Naive B cell (primary cell): ENCODE measurements around the gene NEU1. TPM values are rescaled to one million over a fixed set of nuclear protein-coding genes. Genes with fewer than 3 reads are reported as not detected.
"Not testable (repeated sequence)": the region's sequence is repeated elsewhere in the genome, so short reads cannot be mapped to it uniquely, and the experiment has no call there.

Experiments used
- ATAC-seq, 2 donors: fragments of 150-1000 bp; cut with Tn5 transposase; 2 replicates each; pipeline ENCODE4 v1.10.0; 2021; ENCODE audit warnings: low read depth in 2 of 2, mild to moderate bottlenecking in 2 of 2, moderate library complexity in 2 of 2
- DNase-seq: peaks from one replicate; pipeline ENCODE4 v3.0.0; 2022
- H3K27ac Mint-ChIP-seq, 6 donors: one replicate each; pipeline ENCODE4 v1.8.0; 2020 to 2022; ENCODE audit warnings: mild to moderate bottlenecking in 6 of 6, mixed read lengths in 6 of 6, moderate library complexity in 5 of 6, inconsistent platforms in 2 of 6
- H3K27me3 Mint-ChIP-seq, 3 donors: one replicate each; pipeline ENCODE4 v1.8.0; 2021 to 2022; ENCODE audit warnings: mixed read lengths in 3 of 3, mild to moderate bottlenecking in 1 of 3
- H3K36me3 Mint-ChIP-seq, 2 donors: one replicate each; pipeline ENCODE4 v1.8.0; 2020 to 2022; ENCODE audit warnings: mixed read lengths in 2 of 2, inconsistent platforms in 1 of 2, mild to moderate bottlenecking in 1 of 2
- H3K4me1 Mint-ChIP-seq, 3 donors: one replicate each; pipeline ENCODE4 v1.8.0; 2020 to 2022; ENCODE audit warnings: mixed read lengths in 3 of 3, inconsistent platforms in 1 of 3, mild to moderate bottlenecking in 1 of 3, moderate library complexity in 1 of 3
- H3K4me3 Mint-ChIP-seq, 8 donors: one replicate each; pipeline ENCODE4 v1.8.0; 2020 to 2022; ENCODE audit warnings: mild to moderate bottlenecking in 8 of 8, mixed read lengths in 8 of 8, moderate library complexity in 8 of 8, inconsistent platforms in 2 of 8
- H3K9me3 Mint-ChIP-seq, 7 donors: one replicate each; pipeline ENCODE4 v1.8.0; 2020 to 2022; ENCODE audit warnings: mixed read lengths in 7 of 7, mild to moderate bottlenecking in 5 of 7, inconsistent platforms in 2 of 7, moderate library complexity in 1 of 7
- polyA plus RNA-seq, 6 donors: library from polyadenylated mRNA; unstranded; fragments of 300-500 nt; fragmentation: Illumina TruSeq; gene quantifications; one replicate each; pipeline ENCODE4 v1.2.3, GENCODE V29; 2021; ENCODE audit warnings: low read depth in 6 of 6

The NEU1 gene
- polyA plus RNA-seq, 6 donors from 2014 or later = 10.9 to 19.5 (median 18.2) TPM

DNA sequence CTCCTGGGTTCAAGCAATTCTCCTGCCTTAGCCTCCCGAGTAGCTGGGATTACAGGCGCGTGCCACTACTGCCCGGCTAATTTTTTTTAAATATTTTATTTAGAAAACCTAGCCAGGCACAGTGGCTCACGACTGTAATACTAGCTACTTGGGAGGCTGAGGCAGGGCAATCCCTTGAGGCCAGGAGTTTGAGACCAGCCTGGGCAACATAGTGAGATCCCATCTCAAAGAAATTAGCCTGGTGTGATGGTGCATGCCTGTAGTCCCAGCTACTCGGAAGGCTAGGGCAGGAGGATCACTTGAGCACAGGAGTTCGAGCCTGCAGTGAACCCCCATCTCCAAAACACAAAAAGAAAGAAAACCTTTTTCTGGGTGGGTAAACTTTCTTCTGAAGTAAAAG, 13.7 kb upstream of the NEU1 start:
- H3K27ac Mint-ChIP-seq = no peak overlapping the region
- peaks cover 0 to 3% (median 2%) of the 10 kb centered on the region in 3 donors for H3K4me1 Mint-ChIP-seq
- H3K27me3 Mint-ChIP-seq = peaks cover 0 to 7% (median 0%) of the 10 kb centered on the region in 3 donors
- no peak for ATAC-seq
- DNase-seq = no peak
- H3K4me3 Mint-ChIP-seq = no peak overlapping the region
- H3K9me3 Mint-ChIP-seq = no peaks in the 10 kb centered on the region
- peaks cover 11 to 18% of the 10 kb centered on the region in 2 donors for H3K36me3 Mint-ChIP-seq

DNA sequence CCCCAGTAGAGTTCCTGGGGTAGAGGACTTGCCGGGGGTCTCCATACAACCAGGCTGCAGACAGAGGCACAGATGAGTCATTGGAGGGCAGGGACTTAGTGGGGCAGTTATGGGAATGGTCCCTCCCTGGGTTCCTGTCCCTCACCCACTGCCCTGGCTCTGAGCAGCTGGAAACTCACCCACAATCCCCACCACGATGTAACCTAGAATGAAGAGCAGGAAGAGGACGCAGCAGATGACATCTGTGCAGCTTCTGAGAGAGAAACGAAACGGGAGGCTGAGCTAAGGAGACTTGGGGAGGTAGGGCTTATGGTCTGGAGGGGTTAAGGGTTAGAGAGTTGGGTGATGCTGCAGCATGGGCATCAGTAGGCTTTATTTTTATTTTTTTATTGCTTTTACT, 13.3 kb upstream of the NEU1 start:
- peaks cover 6 to 13% of the 10 kb centered on the region in 2 donors for H3K36me3 Mint-ChIP-seq
- H3K4me3 Mint-ChIP-seq = no peak overlapping the region
- no peaks in the 10 kb centered on the region for H3K4me1 Mint-ChIP-seq
- no peaks in the 10 kb centered on the region for H3K9me3 Mint-ChIP-seq
- H3K27ac Mint-ChIP-seq = peak overlapping the region in 3 of 6 donors; percentile 84 to 96 (median 86)
- H3K27me3 Mint-ChIP-seq = peaks cover 0 to 7% (median 0%) of the 10 kb centered on the region in 3 donors
- DNase-seq (no peak), ATAC-seq (no peak)

DNA sequence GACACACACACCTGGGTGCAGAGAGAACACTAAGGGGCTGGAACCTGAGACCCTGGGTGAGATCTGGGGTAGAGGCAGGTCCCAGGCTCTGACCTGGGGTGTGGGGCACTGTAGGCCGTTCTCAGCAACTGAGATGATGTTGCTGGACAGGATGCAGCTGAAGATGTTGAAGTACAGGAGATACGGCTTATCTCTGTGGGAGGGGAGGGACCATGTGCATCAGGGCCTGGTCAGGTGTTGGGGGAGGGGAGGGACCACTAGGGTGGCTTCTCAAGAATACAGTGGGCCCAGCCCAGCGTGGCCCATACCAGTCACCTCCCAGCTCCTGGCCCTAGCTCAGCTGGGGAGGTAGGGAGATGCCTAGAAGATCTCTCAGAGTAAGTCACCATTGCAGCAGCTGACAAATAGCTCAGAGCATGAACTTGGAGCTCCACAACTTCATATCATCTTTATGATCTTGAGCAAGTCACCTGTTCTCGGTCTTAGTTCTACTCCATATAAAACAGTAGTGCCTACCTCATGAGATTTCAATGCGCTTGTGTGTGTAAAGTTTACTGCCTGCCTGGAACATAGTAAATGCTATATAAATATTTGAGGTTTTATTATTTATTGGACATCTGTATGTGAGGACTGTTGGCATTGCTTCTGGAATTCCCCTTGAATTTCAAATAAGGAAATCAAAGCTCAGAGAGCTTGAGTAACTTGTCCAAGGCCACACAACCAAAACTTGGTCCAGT, 12.4 kb upstream of the NEU1 start:
- no peak for ATAC-seq
- Mint-ChIP-seq H3K4me3 (no peak overlapping the region), H3K9me3 (no peaks in the 10 kb centered on the region)

DNA sequence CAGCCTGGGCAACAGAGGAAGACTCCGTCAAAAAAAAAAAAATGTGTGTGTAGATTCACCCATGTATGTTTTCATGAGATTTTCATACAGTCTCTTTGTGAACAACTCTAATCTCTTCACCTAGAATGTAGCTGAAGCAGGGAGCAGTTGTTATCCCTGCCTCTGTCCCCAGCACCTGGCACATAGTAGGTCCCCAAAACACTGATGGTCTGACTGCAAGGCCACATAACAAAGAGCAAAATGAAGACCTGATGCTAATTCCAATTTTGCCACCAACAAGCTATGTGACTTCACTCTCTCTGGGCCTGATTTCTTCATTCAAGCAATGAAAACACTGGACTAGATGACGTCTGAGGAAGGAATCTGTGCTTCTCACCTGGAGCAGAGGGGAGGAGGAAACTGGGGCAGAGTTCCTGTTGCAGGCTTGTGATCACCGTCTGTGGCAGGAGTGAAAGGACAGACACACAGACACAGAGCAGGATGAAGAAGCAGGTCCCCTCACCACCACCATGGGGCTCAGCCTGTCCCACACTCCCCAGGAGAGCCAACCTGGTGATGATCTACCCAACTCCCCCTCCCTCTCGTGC, 11.6 kb upstream of the NEU1 start:
- no peaks in the 10 kb centered on the region for H3K36me3 Mint-ChIP-seq
- DNase-seq (no peak), ATAC-seq (no peak)
- no peaks in the 10 kb centered on the region for H3K9me3 Mint-ChIP-seq
- no peaks in the 10 kb centered on the region for H3K4me1 Mint-ChIP-seq
- H3K27me3 Mint-ChIP-seq = peaks cover 0 to 7% (median 0%) of the 10 kb centered on the region in 3 donors
- H3K4me3 Mint-ChIP-seq = no peak overlapping the region
- peak overlapping the region in 2 of 6 donors; percentile 57 to 61 for H3K27ac Mint-ChIP-seq

More for the DNA sequence above, 12.4 kb upstream of the NEU1 start:
- Mint-ChIP-seq H3K36me3 (peaks cover 5 to 8% of the 10 kb centered on the region in 2 donors), H3K27me3 (peaks cover 0 to 7% (median 0%) of the 10 kb centered on the region in 3 donors), H3K4me1 (no peaks in the 10 kb centered on the region), H3K27ac (peak overlapping the region in 1 of 6 donors; percentile 84)
- DNase-seq = no peak

DNA sequence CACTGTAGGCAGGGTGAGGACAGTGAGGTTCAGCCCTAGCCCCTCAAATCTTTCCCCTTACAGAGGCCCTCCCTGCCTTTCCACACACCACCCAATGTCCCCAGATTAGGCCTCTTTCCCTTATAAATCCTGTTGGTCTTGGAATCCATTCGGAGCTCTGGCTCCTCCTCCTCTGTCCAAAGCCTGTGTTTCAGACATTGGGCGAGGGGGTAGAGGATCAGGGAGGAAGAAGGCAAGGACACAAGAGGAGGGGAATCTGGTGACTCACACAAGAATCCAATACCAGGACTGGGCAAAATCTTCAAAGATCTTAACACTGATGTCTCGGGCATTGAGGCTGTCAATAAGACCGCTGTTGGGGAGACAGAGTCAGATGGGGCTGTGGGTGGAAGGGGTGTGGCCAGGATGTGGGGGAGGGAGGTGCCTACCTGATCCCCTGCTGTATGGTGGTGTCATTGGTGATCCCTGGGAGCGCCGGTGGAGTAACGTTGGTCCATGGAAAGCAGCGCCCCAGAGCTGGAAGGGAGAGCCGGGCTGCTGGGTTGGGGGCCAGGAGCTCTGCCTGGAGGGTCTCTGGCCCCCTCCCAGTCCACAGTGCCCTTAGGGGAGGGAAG, 8.5 kb upstream of the NEU1 start:
- Mint-ChIP-seq H3K4me3 (no peak overlapping the region), H3K27me3 (peaks cover 0 to 7% (median 0%) of the 10 kb centered on the region in 3 donors), H3K27ac (no peak overlapping the region), H3K36me3 (no peaks in the 10 kb centered on the region), H3K4me1 (no peaks in the 10 kb centered on the region), H3K9me3 (no peaks in the 10 kb centered on the region)
- no peak for DNase-seq
- no peak for ATAC-seq

DNA sequence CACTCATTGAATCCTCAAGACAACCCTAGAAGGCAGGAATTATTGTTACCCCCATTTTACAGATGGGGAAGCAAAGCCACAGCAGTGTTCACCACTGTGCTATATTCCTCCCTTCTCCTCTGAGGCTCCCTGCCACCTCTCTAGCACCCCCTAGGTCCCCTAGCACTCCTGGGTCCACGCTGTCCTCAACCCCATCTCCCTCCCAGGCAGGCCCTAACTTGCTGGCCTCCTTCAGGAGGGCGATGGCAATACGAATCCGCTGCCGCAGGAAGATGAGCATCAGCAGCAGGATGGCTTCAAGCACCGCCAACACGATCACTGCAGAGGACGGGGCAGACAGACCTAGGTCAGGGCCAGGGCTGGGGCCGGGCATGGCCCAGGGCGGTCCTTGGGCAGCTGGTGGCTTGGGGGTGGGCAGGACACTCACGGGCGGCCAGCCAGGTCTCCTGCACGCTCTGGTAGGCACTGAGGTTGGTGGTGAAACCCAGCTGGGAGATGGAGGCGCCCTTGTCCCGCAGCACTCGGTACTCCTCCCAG, 7.8 kb upstream of the NEU1 start:
- no peak overlapping the region for H3K27ac Mint-ChIP-seq
- no peaks in the 10 kb centered on the region for H3K36me3 Mint-ChIP-seq
- no peaks in the 10 kb centered on the region for H3K4me1 Mint-ChIP-seq
- ATAC-seq (no peak), DNase-seq (no peak)
- H3K27me3 Mint-ChIP-seq = peaks cover 0 to 7% (median 0%) of the 10 kb centered on the region in 3 donors
- H3K4me3 Mint-ChIP-seq = no peak overlapping the region
- no peaks in the 10 kb centered on the region for H3K9me3 Mint-ChIP-seq

DNA sequence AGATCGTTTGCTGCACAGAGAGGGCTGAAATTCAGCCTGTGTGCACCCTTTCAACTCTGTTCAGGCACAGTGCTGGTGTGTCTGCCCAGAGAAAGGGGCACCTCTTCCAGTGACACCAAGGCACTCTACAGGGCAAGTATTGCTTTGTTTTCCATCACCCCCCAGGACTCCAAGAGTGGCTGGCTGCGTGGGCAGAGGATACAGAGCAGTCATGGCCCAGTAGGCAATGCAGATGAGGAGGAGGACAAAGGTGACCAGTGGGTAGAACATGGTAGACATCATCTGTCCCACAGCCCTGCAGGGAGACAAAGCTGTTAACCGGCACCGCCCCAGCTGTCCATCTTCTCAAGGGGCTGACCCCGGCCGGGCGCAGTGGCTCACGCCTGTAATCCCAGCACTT, 6.7 kb upstream of the NEU1 start:
- Mint-ChIP-seq H3K27me3 (peaks cover 0 to 7% (median 0%) of the 10 kb centered on the region in 3 donors), H3K9me3 (no peaks in the 10 kb centered on the region), H3K4me1 (peaks cover 0 to 4% (median 0%) of the 10 kb centered on the region in 3 donors), H3K27ac (peak overlapping the region in 1 of 6 donors; percentile 16), H3K4me3 (no peak overlapping the region), H3K36me3 (no peaks in the 10 kb centered on the region)
- ATAC-seq (no peak), DNase-seq (no peak)

DNA sequence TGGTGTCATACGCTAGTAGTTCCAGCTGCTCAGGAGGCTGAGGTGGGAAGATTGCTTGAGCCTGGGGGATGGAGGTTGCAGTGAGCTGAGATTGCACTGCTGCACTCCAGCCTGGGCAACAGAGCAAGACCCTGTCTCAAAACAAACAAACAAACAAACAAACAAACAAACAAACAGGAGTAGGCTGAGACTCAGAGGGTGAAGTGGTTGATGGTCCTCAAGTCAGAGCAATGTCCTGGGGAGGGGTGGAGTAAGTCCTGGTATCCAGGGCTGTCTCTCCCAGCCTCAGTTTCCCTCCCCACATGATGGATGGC, 6.0 kb upstream of the NEU1 start:
- H3K27me3 Mint-ChIP-seq, H3K9me3 Mint-ChIP-seq, DNase-seq, ATAC-seq, H3K36me3 Mint-ChIP-seq, H3K27ac Mint-ChIP-seq, H3K4me3 Mint-ChIP-seq: not testable (repeated sequence)
- H3K4me1 Mint-ChIP-seq = peaks cover 0 to 11% (median 0%) of the 10 kb centered on the region in 3 donors

DNA sequence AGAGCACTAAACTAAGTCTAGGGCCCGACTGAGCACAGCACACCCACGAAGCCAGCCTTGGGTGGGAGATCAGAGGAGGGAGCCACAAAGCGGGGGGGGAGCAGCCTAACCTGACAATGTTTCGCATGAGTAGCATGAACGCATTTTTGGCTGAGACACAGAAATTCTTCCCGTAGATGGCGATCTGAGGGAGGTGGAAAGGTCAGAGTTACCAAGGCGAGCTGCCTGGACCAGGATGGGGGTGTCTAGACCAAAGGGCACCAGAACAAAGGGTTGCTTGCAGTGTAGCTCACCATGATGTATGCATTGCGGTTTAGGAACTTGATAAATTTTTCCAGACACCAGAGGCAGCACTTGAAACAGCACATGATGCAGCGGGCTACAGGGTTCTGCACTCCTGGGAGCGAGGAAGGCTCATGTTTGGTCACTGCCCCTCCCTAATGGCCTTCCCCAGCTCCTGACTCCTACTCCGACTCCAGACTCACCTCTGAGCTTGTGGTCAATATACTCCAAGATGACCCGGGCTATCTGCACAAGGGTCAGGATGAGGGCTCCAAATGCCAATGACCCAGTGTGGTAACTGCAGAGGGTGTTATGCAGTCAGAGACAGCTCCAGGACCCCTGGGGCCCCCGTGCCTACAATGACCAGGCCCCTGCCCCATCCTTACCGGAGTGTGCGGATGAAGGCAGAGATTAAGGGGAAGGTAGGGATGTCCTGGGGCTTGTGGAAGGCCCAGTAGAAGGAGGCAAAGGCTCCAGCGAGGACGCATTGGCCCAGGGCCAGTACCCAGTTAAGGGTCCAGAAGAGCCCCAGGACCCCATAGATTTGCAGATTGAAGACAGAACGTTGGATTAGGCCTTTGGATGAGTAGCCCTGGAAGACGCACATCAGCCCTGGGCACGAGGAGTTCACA, 2.8 kb upstream of the NEU1 start:
- Mint-ChIP-seq H3K4me3 (peak overlapping the region in 1 of 8 donors; percentile 30), H3K9me3 (no peaks in the 10 kb centered on the region), H3K27me3 (no peaks in the 10 kb centered on the region), H3K27ac (no peak overlapping the region), H3K36me3 (no peaks in the 10 kb centered on the region), H3K4me1 (peaks cover 17 to 36% (median 18%) of the 10 kb centered on the region in 3 donors)
- DNase-seq (no peak), ATAC-seq (no peak)

DNA sequence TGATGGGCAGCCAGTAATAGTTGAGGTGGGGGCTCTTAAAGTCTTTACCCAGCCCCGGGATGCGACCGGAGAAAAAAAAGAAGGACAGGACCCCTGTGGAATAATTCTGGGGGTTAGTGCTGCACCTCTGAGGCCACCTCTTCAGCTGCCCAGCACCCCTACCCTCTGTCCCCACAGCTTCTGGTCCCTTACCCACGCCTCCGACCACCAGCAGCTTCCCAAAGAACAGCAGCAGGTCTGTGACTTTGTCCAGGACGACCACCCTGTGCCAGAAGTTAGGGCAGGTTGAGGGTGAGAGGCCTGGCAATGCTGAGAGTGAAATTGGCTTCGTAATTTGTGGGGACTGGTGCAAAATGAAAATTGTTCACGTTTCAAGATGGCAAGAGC, 2.2 kb upstream of the NEU1 start:
- no peak for DNase-seq
- no peak for ATAC-seq
- H3K27ac Mint-ChIP-seq = peak overlapping the region in 2 of 6 donors; percentile 98
- H3K27me3 Mint-ChIP-seq = no peaks in the 10 kb centered on the region
- H3K4me1 Mint-ChIP-seq = peaks cover 17 to 40% (median 18%) of the 10 kb centered on the region in 3 donors
- no peaks in the 10 kb centered on the region for H3K36me3 Mint-ChIP-seq
- no peaks in the 10 kb centered on the region for H3K9me3 Mint-ChIP-seq
- H3K4me3 Mint-ChIP-seq = peak overlapping the region in 2 of 8 donors; percentile 86 to 97

DNA sequence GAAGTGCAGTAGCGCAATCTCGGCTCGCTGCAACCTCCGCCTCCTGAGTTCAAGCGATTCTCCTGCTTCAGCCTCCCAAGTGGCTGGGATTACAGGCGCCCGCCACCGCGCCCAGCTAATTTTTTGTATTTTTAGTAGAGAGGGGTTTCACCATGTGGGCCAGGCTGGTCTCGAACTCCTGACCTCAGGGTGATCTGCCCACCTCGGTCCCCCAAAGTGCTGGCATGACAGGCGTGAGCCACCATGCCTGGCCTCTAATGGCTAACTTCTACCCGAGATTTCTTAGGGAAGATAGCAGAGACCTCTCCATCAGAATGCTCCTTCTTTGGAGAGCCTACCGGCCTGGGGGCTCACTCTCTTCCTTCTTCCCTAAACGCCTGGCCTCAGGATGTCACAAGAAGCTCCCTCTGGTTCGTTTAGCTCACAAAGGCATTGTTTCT, 1.5 kb upstream of the NEU1 start:
- not testable (repeated sequence) for DNase-seq, H3K36me3 Mint-ChIP-seq, ATAC-seq, H3K9me3 Mint-ChIP-seq, H3K27me3 Mint-ChIP-seq
- H3K27ac Mint-ChIP-seq = peak overlapping the region; percentile 96 to 98 (median 98)
- H3K4me1 Mint-ChIP-seq = peaks cover 17 to 40% (median 18%) of the 10 kb centered on the region in 3 donors
- H3K4me3 Mint-ChIP-seq = peak overlapping the region; percentile 86 to 97 (median 96)

DNA sequence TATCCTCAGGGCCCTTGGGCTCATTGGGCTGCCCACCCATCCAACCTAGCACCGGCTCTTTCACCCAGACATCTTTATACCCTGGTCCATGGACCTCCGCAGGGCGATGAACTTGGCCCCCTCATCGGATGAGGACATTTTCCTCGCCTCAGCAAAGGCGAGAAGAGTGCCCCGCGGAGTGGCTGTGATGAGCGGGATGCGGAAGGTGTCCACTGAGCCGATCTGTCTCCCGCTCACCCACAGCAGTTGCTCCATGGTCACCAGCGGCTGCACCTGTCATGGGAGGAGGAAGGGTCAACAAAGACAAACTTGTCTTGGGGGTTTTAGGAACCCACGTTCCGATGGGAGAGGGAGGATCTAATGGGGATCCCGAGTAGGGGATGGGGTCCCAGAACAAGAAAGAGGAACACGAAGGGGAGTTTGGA, 690 bp downstream of the NEU1 start:
- no peak for ATAC-seq
- H3K36me3 Mint-ChIP-seq = no peaks in the 10 kb centered on the region
- no peaks in the 10 kb centered on the region for H3K9me3 Mint-ChIP-seq
- H3K27me3 Mint-ChIP-seq = no peaks in the 10 kb centered on the region
- peak overlapping the region; percentile 80 to 98 (median 97) for H3K27ac Mint-ChIP-seq
- peaks cover 17 to 40% (median 18%) of the 10 kb centered on the region in 3 donors for H3K4me1 Mint-ChIP-seq
- no peak for DNase-seq
- H3K4me3 Mint-ChIP-seq = peak overlapping the region; percentile 86 to 97 (median 96)

DNA sequence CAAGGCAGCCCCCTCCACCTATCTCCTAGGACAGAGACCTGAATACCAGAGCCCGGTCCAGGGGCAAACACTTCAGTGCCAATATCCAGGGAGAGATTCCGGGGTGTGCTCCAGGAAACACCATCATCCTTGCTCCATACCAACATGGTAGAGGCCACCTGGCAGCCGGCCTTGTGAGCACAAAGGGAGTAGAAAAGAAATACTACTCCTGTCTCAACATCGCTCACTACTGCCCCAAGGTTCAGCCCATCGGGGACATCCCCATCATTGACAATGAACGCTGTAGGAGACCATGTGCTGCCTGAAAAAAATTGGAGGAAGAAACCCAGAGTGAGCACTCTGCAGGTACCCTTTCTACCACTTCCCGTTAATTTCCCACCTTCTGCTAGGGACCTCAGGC, 1.5 kb downstream of the NEU1 start:
- H3K9me3 Mint-ChIP-seq = no peaks in the 10 kb centered on the region
- H3K4me3 Mint-ChIP-seq = peak overlapping the region in 6 of 8 donors; percentile 47 to 97 (median 88)
- H3K27ac Mint-ChIP-seq = peak overlapping the region in 2 of 6 donors; percentile 84 to 97
- ATAC-seq = no peak
- no peaks in the 10 kb centered on the region for H3K36me3 Mint-ChIP-seq
- no peak for DNase-seq
- H3K27me3 Mint-ChIP-seq = no peaks in the 10 kb centered on the region
- H3K4me1 Mint-ChIP-seq = peaks cover 17 to 40% (median 18%) of the 10 kb centered on the region in 3 donors
